ENCODE results near the gene TENM3. TPM values are rescaled to one million over a fixed set of nuclear protein-coding genes. Genes with fewer than 3 reads are reported as not detected.

The TENM3 gene
- total and polyA plus RNA-seq, 10 of the 15 experiments (the other 5 are each of a cell fraction or from before 2014, with no cell fraction given) = 0.01 to 1.7 (median 0.08) TPM; not detected in 2

DNA sequence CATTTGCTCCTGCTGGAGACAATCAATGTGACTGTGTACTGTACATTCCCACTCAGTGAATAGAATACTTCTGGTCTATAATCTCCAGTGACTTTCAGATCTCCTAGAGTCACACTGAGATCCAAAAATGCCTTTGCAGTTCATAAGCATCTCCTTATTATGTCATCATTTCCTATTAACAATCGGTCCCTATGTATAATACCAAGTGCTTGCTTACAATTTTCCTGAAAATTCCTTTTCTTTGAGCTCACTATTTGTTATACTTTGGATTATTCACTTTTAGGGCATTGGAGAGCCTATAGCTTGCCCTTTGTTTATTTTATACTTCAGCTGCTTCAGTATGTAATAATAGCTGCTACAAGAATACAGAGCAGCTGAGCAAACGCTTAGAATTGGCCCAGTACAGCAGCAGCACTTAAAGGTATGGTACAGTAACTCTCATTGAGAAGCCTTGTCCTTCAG, 361.0 kb downstream of the TENM3 start (continued):
- TF ChIP-seq NR2F1 (conservative IDR thresholded peaks at IDR 0.05) (no peak), PAX8 (IDR thresholded peaks at IDR 0.05) (no peak), MEF2B (IDR thresholded peaks at IDR 0.05; ENCODE audit: partially characterized antibody, poor library complexity, severe bottlenecking) (no peak), BMI1 (IDR thresholded peaks at IDR 0.05; ENCODE audit: borderline replicate concordance) (no peak), RCOR1 (conservative IDR thresholded peaks at IDR 0.05; ENCODE audit: low read depth, low read length) (no peak)
- TF ChIP-seq, protein P1, sequence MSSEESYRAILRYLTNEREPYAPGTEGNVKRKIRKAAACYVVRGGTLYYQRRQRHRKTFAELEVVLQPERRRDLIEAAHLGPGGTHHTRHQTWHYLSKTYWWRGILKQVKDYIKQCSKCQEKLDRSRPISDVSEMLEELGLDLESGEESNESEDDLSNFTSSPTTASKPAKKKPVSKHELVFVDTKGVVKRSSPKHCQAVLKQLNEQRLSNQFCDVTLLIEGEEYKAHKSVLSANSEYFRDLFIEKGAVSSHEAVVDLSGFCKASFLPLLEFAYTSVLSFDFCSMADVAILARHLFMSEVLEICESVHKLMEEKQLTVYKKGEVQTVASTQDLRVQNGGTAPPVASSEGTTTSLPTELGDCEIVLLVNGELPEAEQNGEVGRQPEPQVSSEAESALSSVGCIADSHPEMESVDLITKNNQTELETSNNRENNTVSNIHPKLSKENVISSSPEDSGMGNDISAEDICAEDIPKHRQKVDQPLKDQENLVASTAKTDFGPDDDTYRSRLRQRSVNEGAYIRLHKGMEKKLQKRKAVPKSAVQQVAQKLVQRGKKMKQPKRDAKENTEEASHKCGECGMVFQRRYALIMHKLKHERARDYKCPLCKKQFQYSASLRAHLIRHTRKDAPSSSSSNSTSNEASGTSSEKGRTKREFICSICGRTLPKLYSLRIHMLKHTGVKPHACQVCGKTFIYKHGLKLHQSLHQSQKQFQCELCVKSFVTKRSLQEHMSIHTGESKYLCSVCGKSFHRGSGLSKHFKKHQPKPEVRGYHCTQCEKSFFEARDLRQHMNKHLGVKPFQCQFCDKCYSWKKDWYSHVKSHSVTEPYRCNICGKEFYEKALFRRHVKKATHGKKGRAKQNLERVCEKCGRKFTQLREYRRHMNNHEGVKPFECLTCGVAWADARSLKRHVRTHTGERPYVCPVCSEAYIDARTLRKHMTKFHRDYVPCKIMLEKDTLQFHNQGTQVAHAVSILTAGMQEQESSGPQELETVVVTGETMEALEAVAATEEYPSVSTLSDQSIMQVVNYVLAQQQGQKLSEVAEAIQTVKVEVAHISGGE (CRISPR knock-in tag; IDR thresholded peaks at IDR 0.05) = no peak

DNA sequence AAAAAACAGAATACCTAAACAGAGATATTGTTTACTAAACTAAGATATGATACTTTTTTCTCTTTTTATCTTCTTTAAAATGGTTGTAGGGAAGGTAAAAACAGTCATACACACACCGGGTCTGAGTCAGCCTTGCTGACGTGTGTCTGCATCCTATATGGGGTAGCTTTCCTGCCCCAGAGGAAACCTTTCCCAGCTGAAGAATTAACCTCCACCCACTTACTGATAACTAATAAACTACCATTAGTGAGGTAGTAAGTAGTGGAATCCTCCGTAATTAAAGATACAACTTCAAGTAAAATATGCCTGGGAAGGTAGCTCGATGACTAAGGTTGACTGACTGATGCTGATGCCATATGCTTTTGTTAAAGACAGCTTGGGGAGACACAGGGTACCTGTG, 361.8 kb downstream of the TENM3 start:
- 50% methylated on average over 4 of the region's 4 CpGs for WGBS (ENCODE audit: insufficient coverage, insufficient replicate concordance, low lambda C conversion rate, missing lambda C conversion rate)
- no peaks in the 10 kb centered on the region for H4K20me1 ChIP-seq (ENCODE audit: control insufficient read depth, insufficient read depth)
- H2AFZ ChIP-seq (ENCODE audit: control insufficient read depth, low read depth, low read length) = no peak overlapping the region
- intact Hi-C loops (cut with micrococcal nuclease; ENCODE audit: unreplicated experiment) (no loop called here), in situ Hi-C loops (cut with MboI) (no loop called here)
- no peak overlapping the region for H3K9ac ChIP-seq (ENCODE audit: control insufficient read depth, insufficient read depth, low read length)
- SMC1A ChIA-PET (ENCODE audit: uncharacterized antibody, unreplicated experiment) = interaction anchor here (1.1 to 2.5 kb wide), 5 partner anchors 9 to 196 kb away, joined by 3 to 13 read pairs (median 3); no protein-coding TSS in a partner anchor
- H3K4me1 ChIP-seq (ENCODE audit: control insufficient read depth, insufficient read depth, low read length) = no peaks in the 10 kb centered on the region
- no peaks in the 10 kb centered on the region for H3K79me2 ChIP-seq (ENCODE audit: control insufficient read depth, insufficient read depth, low read length)
- no TSS peak for BruUV-seq (replicated peaks)
- no peaks in the 10 kb centered on the region for H3K9me3 ChIP-seq (replicated peaks; ENCODE audit: control insufficient read depth, insufficient read depth, low read length)
- RAD21 ChIA-PET (ENCODE audit: unreplicated experiment) = no interaction called here
- ATAC-seq (no peak), FAIRE-seq (no peak), DNase-seq (ENCODE audit: low read depth, low spot score) (no peak)
- POLR2A ChIA-PET = no interaction called here
- CTCF ChIA-PET = no interaction called here
- H3K4me3 ChIP-seq = no peak overlapping the region
- H3K27me3 ChIP-seq (replicated peaks in 1 of 2; ENCODE audit: control insufficient read depth in 2 of 2, insufficient read depth in 2 of 2, low read length in 1 of 2) = no peaks in the 10 kb centered on the region
- no peak overlapping the region for H3K27ac ChIP-seq (ENCODE audit: control insufficient read depth, insufficient read depth)
- H3K36me3 ChIP-seq (ENCODE audit: control insufficient read depth in 2 of 2, insufficient read depth in 2 of 2, low read length in 1 of 2) = no peaks in the 10 kb centered on the region
- H3K4me2 ChIP-seq (ENCODE audit: control insufficient read depth, insufficient read depth) = no peak overlapping the region
- TF ChIP-seq, protein P2, sequence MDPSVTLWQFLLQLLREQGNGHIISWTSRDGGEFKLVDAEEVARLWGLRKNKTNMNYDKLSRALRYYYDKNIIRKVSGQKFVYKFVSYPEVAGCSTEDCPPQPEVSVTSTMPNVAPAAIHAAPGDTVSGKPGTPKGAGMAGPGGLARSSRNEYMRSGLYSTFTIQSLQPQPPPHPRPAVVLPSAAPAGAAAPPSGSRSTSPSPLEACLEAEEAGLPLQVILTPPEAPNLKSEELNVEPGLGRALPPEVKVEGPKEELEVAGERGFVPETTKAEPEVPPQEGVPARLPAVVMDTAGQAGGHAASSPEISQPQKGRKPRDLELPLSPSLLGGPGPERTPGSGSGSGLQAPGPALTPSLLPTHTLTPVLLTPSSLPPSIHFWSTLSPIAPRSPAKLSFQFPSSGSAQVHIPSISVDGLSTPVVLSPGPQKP (IDR thresholded peaks at IDR 0.05; ENCODE audit: low read depth, low read length) = no peak
- TF ChIP-seq MEF2A (IDR thresholded peaks at IDR 0.05; ENCODE audit: insufficient read depth, low read depth, low read length) (no peak), SPI1 (IDR thresholded peaks at IDR 0.05; ENCODE audit: borderline replicate concordance, insufficient read depth, low read depth, low read length) (no peak), MXI1 (IDR thresholded peaks at IDR 0.05; ENCODE audit: low read depth, low read length) (no peak), YBX1 (IDR thresholded peaks at IDR 0.05) (no peak), ZSCAN29 (IDR thresholded peaks at IDR 0.05) (no peak)
- TF ChIP-seq, protein P3, sequence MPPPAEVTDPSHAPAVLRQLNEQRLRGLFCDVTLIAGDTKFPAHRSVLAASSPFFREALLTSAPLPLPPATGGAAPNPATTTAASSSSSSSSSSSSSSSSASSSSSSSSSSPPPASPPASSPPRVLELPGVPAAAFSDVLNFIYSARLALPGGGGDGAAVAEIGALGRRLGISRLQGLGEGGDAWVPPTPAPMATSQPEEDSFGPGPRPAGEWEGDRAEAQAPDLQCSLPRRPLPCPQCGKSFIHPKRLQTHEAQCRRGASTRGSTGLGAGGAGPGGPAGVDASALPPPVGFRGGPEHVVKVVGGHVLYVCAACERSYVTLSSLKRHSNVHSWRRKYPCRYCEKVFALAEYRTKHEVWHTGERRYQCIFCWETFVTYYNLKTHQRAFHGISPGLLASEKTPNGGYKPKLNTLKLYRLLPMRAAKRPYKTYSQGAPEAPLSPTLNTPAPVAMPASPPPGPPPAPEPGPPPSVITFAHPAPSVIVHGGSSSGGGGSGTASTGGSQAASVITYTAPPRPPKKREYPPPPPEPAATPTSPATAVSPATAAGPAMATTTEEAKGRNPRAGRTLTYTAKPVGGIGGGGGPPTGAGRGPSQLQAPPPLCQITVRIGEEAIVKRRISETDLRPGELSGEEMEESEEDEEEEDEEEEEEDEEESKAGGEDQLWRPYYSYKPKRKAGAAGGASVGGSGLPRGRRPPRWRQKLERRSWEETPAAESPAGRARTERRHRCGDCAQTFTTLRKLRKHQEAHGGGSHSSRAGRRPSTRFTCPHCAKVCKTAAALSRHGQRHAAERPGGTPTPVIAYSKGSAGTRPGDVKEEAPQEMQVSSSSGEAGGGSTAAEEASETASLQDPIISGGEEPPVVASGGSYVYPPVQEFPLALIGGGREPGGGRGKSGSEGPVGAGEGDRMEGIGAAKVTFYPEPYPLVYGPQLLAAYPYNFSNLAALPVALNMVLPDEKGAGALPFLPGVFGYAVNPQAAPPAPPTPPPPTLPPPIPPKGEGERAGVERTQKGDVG (CRISPR knock-in tag; IDR thresholded peaks at IDR 0.05) = no peak

Data from GM12878 (cell line).